K562 (cell line): Measurements from ENCODE around the gene MAK. TPM values are rescaled to one million over a fixed set of nuclear protein-coding genes. Genes with fewer than 3 reads are reported as not detected.

Experiments used
- ADNP ChIP-seq: fragments of 200-800 bp; sonication (Bioruptor generic); IDR thresholded peaks from 2 replicates; pipeline ENCODE4 v1.6.1; 2016; ENCODE audit warnings: missing genetic modification characterization, missing compliant biosample characterization
- BRF1 ChIP-seq: IDR thresholded peaks from 3 replicates; pipeline ENCODE4 v1.6.1; 2011; ENCODE audit warnings: borderline replicate concordance, mild to moderate bottlenecking; ENCODE audit not compliant: insufficient read length; ENCODE audit errors: extremely low read depth
- ETV1 ChIP-seq: fragments of 450-650 bp; conservative IDR thresholded peaks from 2 replicates; pipeline ENCODE4 v1.6.1; 2016; ENCODE audit warnings: missing genetic modification characterization, control low read depth, low read depth, missing compliant biosample characterization
- FOXA3 ChIP-seq, 2 experiments: fragments of 450-650 bp in 1 of 2; sonication (generic) in 1 of 2; formaldehyde crosslinking; IDR thresholded peaks in 1 of 2; conservative IDR thresholded peaks in 1 of 2; 2 replicates each; pipeline versions ENCODE4 v1.4.0 to v1.8.0; 2020 to 2022; ENCODE audit warnings: mild to moderate bottlenecking in 2 of 2, missing genetic modification reagents in 1 of 2
- MED1 ChIP-seq: sonication (generic); formaldehyde crosslinking; IDR thresholded peaks from 2 replicates; pipeline ENCODE4 v1.8.1; 2023; ENCODE audit warnings: missing genetic modification reagents, borderline replicate concordance
- MEIS2 ChIP-seq: fragments of 450-650 bp; IDR thresholded peaks from 2 replicates; pipeline ENCODE4 v1.6.1; 2014; ENCODE audit warnings: mild to moderate bottlenecking; ENCODE audit not compliant: partially characterized antibody
- PTTG1 ChIP-seq: fragments of 450-650 bp; IDR thresholded peaks from 2 replicates; pipeline ENCODE4 v1.6.1; 2016; ENCODE audit warnings: low read depth, mild to moderate bottlenecking, missing genetic modification characterization, missing compliant biosample characterization
- polyA plus RNA-seq, 8 experiments: library from polyadenylated mRNA; depleted of rRNA in 4 of 8; stranded (reverse) in 5 of 8; unstranded in 3 of 8; fragments of >200 nt; fragmentation: Nextera tagmentation in 2 of 8; fragmentation: Illumina TruSeq in 1 of 8; extraction: Ambion mirVana in 2 of 8; extraction: Trizol in 1 of 8; gene quantifications; 2 replicates each; pipeline versions ENCODE4 v1.2.1 to v1.2.3, GENCODE V29; 2011 to 2014; ENCODE audit warnings: inconsistent platforms in 1 of 8, missing spikeins in 1 of 8
- total RNA-seq, 7 experiments: library from RNA; depleted of rRNA in 6 of 7; stranded (reverse); fragments of >200 nt in 6 of 7; fragmentation: Illumina TruSeq in 2 of 7; extraction: Trizol in 2 of 7; gene quantifications; 2 replicates each; pipeline versions ENCODE4 v1.2.1 to v1.2.3, GENCODE V29; 2011 to 2021; ENCODE audit warnings: low replicate concordance in 1 of 7
- TF ChIP-seq, protein P1 (sequence below), 2 experiments: fragments of 450-650 bp; formaldehyde crosslinking in 1 of 2; IDR thresholded peaks; 2 replicates each; pipeline versions ENCODE4 v1.4.0 to v1.6.1; 2014 to 2020; ENCODE audit warnings: mild to moderate bottlenecking in 2 of 2, borderline replicate concordance in 1 of 2, low read depth in 1 of 2
- TF ChIP-seq, protein P2 (sequence below): fragments of 450-650 bp; IDR thresholded peaks from 2 replicates; pipeline ENCODE4 v1.6.1; 2016; ENCODE audit warnings: low read depth, mild to moderate bottlenecking, moderate library complexity
- TF ChIP-seq, protein P3 (sequence below): fragments of 250-450 bp; sonication (Bioruptor Pico); IDR thresholded peaks from 2 replicates; pipeline ENCODE4 v1.8.0; 2021; ENCODE audit warnings: moderate library complexity, mild to moderate bottlenecking, inconsistent platforms

Gene MAK
- total and polyA plus RNA-seq, 9 of the 15 experiments (the other 6 are each of a cell fraction or from before 2014, with no cell fraction given) = 0.25 to 1.1 (median 0.53) TPM

DNA sequence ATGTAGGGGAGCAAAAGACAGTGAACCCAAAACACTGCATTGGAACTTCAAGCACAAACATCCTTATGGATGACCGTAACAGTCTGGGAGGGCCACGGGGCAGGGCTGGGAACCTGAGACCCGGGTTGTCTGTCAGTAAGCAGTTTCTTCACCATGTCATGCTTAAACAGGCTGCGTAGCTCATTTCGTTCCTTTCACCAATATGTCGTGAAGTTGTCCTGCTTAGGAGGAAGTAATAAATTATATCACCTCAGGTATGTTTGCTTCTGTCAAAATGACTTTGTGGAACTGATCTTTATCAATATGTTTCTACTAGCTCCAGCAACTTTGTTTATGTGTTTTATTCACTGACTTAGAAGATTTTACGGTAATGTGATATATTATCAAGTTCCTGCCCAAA is 12.4 kb upstream of the MAK start (continued):
- TF ChIP-seq MED1 (CRISPR knock-in tag) (no peak), ETV1 (tag) (0 out of 2 replicates have a peak, but pooled peaks have one; percentile 35), MEIS2 (peak; percentile 99), ADNP (tag) (no peak), FOXA3 (CRISPR knock-in tag; conservative IDR thresholded peaks at IDR 0.05 in 1 of 2, IDR thresholded peaks at IDR 0.05 in 1 of 2) (peak in 1 of 2 experiments; percentile 28; a peak in 1 of 4 replicates), PTTG1 (no peak), BRF1 (no peak)
- TF ChIP-seq, protein P1, sequence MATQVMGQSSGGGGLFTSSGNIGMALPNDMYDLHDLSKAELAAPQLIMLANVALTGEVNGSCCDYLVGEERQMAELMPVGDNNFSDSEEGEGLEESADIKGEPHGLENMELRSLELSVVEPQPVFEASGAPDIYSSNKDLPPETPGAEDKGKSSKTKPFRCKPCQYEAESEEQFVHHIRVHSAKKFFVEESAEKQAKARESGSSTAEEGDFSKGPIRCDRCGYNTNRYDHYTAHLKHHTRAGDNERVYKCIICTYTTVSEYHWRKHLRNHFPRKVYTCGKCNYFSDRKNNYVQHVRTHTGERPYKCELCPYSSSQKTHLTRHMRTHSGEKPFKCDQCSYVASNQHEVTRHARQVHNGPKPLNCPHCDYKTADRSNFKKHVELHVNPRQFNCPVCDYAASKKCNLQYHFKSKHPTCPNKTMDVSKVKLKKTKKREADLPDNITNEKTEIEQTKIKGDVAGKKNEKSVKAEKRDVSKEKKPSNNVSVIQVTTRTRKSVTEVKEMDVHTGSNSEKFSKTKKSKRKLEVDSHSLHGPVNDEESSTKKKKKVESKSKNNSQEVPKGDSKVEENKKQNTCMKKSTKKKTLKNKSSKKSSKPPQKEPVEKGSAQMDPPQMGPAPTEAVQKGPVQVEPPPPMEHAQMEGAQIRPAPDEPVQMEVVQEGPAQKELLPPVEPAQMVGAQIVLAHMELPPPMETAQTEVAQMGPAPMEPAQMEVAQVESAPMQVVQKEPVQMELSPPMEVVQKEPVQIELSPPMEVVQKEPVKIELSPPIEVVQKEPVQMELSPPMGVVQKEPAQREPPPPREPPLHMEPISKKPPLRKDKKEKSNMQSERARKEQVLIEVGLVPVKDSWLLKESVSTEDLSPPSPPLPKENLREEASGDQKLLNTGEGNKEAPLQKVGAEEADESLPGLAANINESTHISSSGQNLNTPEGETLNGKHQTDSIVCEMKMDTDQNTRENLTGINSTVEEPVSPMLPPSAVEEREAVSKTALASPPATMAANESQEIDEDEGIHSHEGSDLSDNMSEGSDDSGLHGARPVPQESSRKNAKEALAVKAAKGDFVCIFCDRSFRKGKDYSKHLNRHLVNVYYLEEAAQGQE (IDR thresholded peaks at IDR 0.05; ENCODE audit: borderline replicate concordance) = no peak
- TF ChIP-seq, protein P1 (CRISPR knock-in tag; IDR thresholded peaks at IDR 0.05; ENCODE audit: low read depth) = no peak
- TF ChIP-seq, protein P2, sequence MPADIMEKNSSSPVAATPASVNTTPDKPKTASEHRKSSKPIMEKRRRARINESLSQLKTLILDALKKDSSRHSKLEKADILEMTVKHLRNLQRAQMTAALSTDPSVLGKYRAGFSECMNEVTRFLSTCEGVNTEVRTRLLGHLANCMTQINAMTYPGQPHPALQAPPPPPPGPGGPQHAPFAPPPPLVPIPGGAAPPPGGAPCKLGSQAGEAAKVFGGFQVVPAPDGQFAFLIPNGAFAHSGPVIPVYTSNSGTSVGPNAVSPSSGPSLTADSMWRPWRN = no peak
- TF ChIP-seq, protein P3, sequence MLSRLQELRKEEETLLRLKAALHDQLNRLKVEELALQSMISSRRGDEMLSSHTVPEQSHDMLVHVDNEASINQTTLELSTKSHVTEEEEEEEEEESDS (CRISPR knock-in tag) = no peak
- TF ChIP-seq, all 486 proteins: peak for 30
